Sigmoid colon (tissue), 7 donors: ENCODE results near the gene THBD. TPM values are rescaled to one million over a fixed set of nuclear protein-coding genes. Genes with fewer than 3 reads are reported as not detected.

Source experiments
- DNase-seq: peaks from one replicate; pipeline ENCODE4 v3.0.0-alpha.2; 2019
- H3K27ac ChIP-seq, 4 donors: fragments of 200-600 bp; sonication (generic); one replicate each; pipeline ENCODE4 v1.5.1; 2016 to 2019; ENCODE audit warnings: mild to moderate bottlenecking in 1 of 4
- H3K27me3 ChIP-seq, 3 donors: fragments of 200-600 bp; sonication (generic); one replicate each; pipeline ENCODE4 v1.5.1; 2019; ENCODE audit warnings: mild to moderate bottlenecking in 1 of 3
- H3K36me3 ChIP-seq, 4 donors: fragments of 200-600 bp; sonication (generic); one replicate each; pipeline ENCODE4 v1.5.1; 2016 to 2019
- H3K4me1 ChIP-seq, 4 donors: fragments of 200-600 bp; sonication (generic); one replicate each; pipeline ENCODE4 v1.5.1; 2017 to 2019
- H3K4me3 ChIP-seq, 4 donors: fragments of 200-600 bp; sonication (generic); one replicate each; pipeline ENCODE4 v1.5.1; 2017 to 2019; ENCODE audit warnings: mild to moderate bottlenecking in 2 of 4, moderate library complexity in 1 of 4
- H3K9me3 ChIP-seq, 4 donors: fragments of 200-600 bp in 3 of 4; sonication (generic) in 3 of 4; one replicate each; pipeline versions ENCODE4 v1.5.1 to v1.6.1; 2013 to 2019
- EP300 ChIP-seq, 4 donors: sonication (generic); formaldehyde crosslinking; IDR thresholded peaks; one replicate each; pipeline ENCODE4 v1.6.1; 2017; ENCODE audit warnings: antibody characterized with exemption in 4 of 4
- POLR2A ChIP-seq, 2 donors: fragments of 450-650 bp; IDR thresholded peaks; one replicate each; pipeline ENCODE4 v1.6.1; 2016; ENCODE audit warnings: antibody characterized with exemption in 2 of 2, mild to moderate bottlenecking in 2 of 2, moderate library complexity in 2 of 2
- POLR2AphosphoS5 ChIP-seq, 4 donors: sonication (generic); formaldehyde crosslinking; IDR thresholded peaks; one replicate each; pipeline ENCODE4 v1.6.1; 2017; ENCODE audit warnings: antibody characterized with exemption in 4 of 4
- WGBS, 2 donors: extraction: QIAGEN DNeasy Blood & Tissue Kit; methylation state at CpG; one replicate each; pipeline ENCODE4 v1.1.7; 2013; 5-methylcytosine and 5-hydroxymethylcytosine counted together
- intact Hi-C: fragments of 100-400 bp; cut with DNase I; formaldehyde crosslinking; loops from one replicate; pipeline ENCODE4 v1.15.1; 2023
- polyA plus RNA-seq, 3 donors: library from polyadenylated mRNA; stranded (reverse); fragments of 200-250 nt; gene quantifications; one replicate each; pipeline ENCODE4 v1.2.3, GENCODE V29; 2013
- total RNA-seq, 4 donors: library from RNA; depleted of rRNA; stranded (reverse); fragments of >200 nt; gene quantifications; one replicate each; pipeline ENCODE4 v1.1.0, GENCODE V29; 2016
- TF ChIP-seq, protein P1 (sequence below), 4 experiments: fragments of 450-650 bp in 3 of 4; fragments of 200-600 bp in 1 of 4; IDR thresholded peaks; one replicate each; pipeline ENCODE4 v1.5.1; 2016 to 2019; ENCODE audit warnings: antibody characterized with exemption in 4 of 4, mild to moderate bottlenecking in 3 of 4, moderate library complexity in 2 of 4
- donor health status: healthy with polysubstance abuse.
- donor health status: Bipolar disorder and iron deficiency.
- donor health status: healthy.

The THBD gene
- total and polyA plus RNA-seq, 7 donors, result 1.8 to 26.6 (median 8.6) TPM

DNA sequence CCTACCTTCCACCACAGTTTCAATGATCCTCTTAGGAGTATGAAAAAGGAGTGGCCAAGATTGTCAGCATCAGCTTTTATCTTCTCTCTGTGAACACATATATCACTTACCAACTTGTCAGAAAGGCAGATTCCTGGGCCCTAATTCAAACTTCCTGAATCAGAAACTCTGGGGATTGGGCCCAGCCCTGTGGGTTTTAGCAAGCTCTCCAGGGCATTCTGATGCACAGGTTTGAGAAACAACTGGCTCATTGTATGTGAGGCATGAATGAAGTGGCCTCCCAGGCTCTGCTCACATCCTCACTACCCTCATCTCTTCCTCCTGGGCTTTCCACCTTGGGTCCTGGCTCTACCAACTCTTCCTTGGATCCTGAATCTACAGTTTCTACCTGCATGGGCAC, 13.2 kb upstream of the THBD start:
- H3K27ac ChIP-seq, result peak overlapping the region in 1 of 4 donors; percentile 58
- H3K9me3 ChIP-seq, result no peaks in the 10 kb centered on the region
- intact Hi-C loops, result no loop called here

DNA sequence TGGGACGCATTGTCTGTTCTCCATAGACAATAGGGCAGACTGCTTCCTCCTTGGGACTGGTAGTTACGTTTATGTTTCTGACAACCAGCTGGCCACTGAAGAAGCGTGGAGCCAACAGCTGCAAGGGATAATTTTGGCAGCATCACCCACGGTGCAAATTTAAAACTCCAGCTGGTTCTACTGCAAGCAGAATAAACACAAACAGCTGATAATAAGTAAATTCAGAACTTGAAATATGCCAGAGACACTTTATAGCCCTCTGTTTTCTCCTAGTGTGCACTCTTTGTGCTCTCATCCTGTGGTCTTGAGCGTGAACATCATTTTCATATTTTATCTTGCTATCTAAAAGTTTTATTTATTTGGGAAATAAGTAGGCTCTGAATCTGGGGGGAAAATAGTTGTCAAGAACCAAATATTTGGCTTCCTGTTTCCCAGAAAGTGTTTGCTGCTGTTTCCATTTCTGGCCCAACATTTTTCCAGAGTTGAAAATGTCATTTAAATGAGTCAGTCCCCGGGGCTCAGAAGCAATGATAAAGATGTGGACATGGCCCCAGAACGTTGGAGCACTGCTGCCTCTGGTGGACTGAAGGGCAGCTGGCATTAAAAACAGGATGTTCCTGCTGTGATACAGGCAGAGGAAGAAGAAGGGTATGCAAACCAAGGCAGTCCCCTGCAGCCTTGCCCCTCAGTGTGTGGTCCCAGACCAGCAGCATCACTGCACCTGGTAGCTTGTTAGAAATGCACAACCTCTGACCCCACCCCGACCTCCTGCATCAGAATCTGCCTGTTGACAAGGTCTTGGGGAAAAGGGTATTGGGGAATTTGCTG, 12.5 kb upstream of the THBD start:
- no peaks in the 10 kb centered on the region for H3K9me3 ChIP-seq
- H3K27me3 ChIP-seq, result no peaks in the 10 kb centered on the region
- DNase-seq, result peak; percentile 78
- peaks cover 0 to 21% (median 18%) of the 10 kb centered on the region in 4 donors for H3K4me1 ChIP-seq
- H3K36me3 ChIP-seq, result no peaks in the 10 kb centered on the region
- H3K27ac ChIP-seq, result peak overlapping the region; percentile 43 to 63 (median 54)
- TF ChIP-seq POLR2A (IDR thresholded peaks at IDR 0.05) (no peak), EP300 (IDR thresholded peaks at IDR 0.05) (no peak), POLR2AphosphoS5 (IDR thresholded peaks at IDR 0.05) (peak in 3 of 4 donors; percentile 52 to 78 (median 72))
- TF ChIP-seq, protein P1, sequence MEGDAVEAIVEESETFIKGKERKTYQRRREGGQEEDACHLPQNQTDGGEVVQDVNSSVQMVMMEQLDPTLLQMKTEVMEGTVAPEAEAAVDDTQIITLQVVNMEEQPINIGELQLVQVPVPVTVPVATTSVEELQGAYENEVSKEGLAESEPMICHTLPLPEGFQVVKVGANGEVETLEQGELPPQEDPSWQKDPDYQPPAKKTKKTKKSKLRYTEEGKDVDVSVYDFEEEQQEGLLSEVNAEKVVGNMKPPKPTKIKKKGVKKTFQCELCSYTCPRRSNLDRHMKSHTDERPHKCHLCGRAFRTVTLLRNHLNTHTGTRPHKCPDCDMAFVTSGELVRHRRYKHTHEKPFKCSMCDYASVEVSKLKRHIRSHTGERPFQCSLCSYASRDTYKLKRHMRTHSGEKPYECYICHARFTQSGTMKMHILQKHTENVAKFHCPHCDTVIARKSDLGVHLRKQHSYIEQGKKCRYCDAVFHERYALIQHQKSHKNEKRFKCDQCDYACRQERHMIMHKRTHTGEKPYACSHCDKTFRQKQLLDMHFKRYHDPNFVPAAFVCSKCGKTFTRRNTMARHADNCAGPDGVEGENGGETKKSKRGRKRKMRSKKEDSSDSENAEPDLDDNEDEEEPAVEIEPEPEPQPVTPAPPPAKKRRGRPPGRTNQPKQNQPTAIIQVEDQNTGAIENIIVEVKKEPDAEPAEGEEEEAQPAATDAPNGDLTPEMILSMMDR (IDR thresholded peaks at IDR 0.05), result peak in 2 of 4 experiments; percentile 12 to 17
- intact Hi-C loops, result no loop called here
- 31 to 38% methylated on average over 8 of the region's 8 CpGs for WGBS, 2 donors
- H3K4me3 ChIP-seq, result no peak overlapping the region

More for the DNA sequence above, 13.2 kb upstream of the THBD start:
- TF ChIP-seq POLR2AphosphoS5 (IDR thresholded peaks at IDR 0.05), result no peak
- no peak for TF ChIP-seq POLR2A (IDR thresholded peaks at IDR 0.05)
- TF ChIP-seq, protein P1 (IDR thresholded peaks at IDR 0.05), result no peak
- TF ChIP-seq EP300 (IDR thresholded peaks at IDR 0.05), result no peak
- DNase-seq, result no peak
- H3K36me3 ChIP-seq, result no peaks in the 10 kb centered on the region
- H3K4me1 ChIP-seq, result peaks cover 0 to 21% (median 18%) of the 10 kb centered on the region in 4 donors
- H3K27me3 ChIP-seq, result no peaks in the 10 kb centered on the region
- no peak overlapping the region for H3K4me3 ChIP-seq

DNA sequence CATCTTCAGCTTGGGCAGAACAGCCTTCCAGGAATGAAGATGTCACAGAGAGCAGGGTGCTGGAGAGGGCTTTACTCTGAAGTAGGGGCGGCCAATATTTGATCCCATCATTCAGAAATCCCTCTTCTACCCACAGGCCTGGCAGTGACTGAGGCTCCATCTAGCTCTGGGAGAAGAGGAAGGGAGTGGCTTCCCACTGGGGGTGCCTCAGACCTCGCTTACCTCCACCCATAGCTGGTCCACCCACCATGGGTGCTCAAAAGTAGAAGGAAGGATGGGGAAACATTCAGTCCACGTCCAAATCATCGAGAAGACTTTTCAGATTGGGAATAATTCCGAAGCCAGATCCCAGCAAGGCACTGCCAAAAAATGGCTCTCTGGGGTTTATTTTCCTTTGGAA, 11.8 kb upstream of the THBD start:
- TF ChIP-seq POLR2AphosphoS5 (IDR thresholded peaks at IDR 0.05) (no peak), POLR2A (IDR thresholded peaks at IDR 0.05) (no peak)
- TF ChIP-seq, protein P1 (IDR thresholded peaks at IDR 0.05), result no peak
- intact Hi-C loops, result no loop called here
- peaks cover 0 to 21% (median 18%) of the 10 kb centered on the region in 4 donors for H3K4me1 ChIP-seq
- H3K4me3 ChIP-seq, result no peak overlapping the region
- no peaks in the 10 kb centered on the region for H3K36me3 ChIP-seq
- H3K27ac ChIP-seq, result peak overlapping the region; percentile 43 to 63 (median 54)
- WGBS, 2 donors, result 69 to 76% methylated on average over 5 of the region's 5 CpGs
- H3K27me3 ChIP-seq, result no peaks in the 10 kb centered on the region
- no peak for DNase-seq
- H3K9me3 ChIP-seq, result peaks cover 0 to 2% (median 0%) of the 10 kb centered on the region in 4 donors

DNA sequence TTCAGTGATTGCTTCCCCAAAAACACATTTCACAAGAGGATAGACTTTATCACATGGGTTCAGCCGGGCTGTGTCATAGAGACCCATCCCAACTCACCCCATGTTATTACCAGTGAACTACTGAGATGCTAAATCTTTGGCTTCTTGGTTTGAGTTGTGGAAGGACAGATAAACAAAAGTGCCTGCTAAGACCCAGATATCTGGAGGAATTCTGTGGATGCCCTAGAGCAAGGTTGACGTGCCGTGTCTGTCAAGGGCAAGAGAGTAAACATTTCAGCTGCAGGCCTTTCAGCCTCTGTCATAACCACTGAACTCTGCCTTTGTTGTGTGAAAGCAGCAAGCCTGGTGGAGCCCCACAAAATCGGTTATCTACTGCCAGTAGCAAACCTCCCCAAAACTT, 11.2 kb upstream of the THBD start:
- H3K9me3 ChIP-seq, result peaks cover 0 to 3% (median 1%) of the 10 kb centered on the region in 4 donors
- no peak for DNase-seq
- WGBS, 2 donors, result 65 to 76% methylated on average over 4 of the region's 4 CpGs
- TF ChIP-seq, protein P1 (IDR thresholded peaks at IDR 0.05), result no peak
- TF ChIP-seq EP300 (IDR thresholded peaks at IDR 0.05) (no peak), POLR2A (IDR thresholded peaks at IDR 0.05) (no peak), POLR2AphosphoS5 (IDR thresholded peaks at IDR 0.05) (no peak)
- peaks cover 0 to 21% (median 18%) of the 10 kb centered on the region in 4 donors for H3K4me1 ChIP-seq
- H3K36me3 ChIP-seq, result no peaks in the 10 kb centered on the region
- H3K27me3 ChIP-seq, result no peaks in the 10 kb centered on the region
- no peak overlapping the region for H3K4me3 ChIP-seq
- intact Hi-C loops, result no loop called here
- H3K27ac ChIP-seq, result no peak overlapping the region
